Ramos (cell line): ENCODE data around the gene CANT1.

Experiments used
- in situ Hi-C: fragments of 300-500 bp; cut with MboI; formaldehyde crosslinking; loops from one replicate; pipeline ENCODE4 v1.14.3; 2022; ENCODE audit warnings: low sequenced_read_pairs; ENCODE audit not compliant: unreplicated experiment

The CANT1 gene

GRCh38 chr17:79012563-79013134, 3.1 kb upstream of the CANT1 start:
- in situ Hi-C loops, result no loop called here

GRCh38 chr17:79011451-79012147, 2.0 kb upstream of the CANT1 start:
- in situ Hi-C loops, result no loop called here

- in situ Hi-C loops, result no loop called here
These were observed 711 bp upstream of the CANT1 start for GRCh38 chr17:79010304-79010646.

- in situ Hi-C loops, result no loop called here
These were observed 737 bp downstream of the CANT1 start for GRCh38 chr17:79008666-79009387.

GRCh38 chr17:79007504-79008381, 1.8 kb downstream of the CANT1 start:
- in situ Hi-C loops, result no loop called here

- in situ Hi-C loops, result no loop called here
These were observed 2.6 kb downstream of the CANT1 start for GRCh38 chr17:79006794-79007503.

- in situ Hi-C loops, result no loop called here
These were observed 3.5 kb downstream of the CANT1 start for GRCh38 chr17:79006046-79006445.

GRCh38 chr17:79005063-79005861, 4.3 kb downstream of the CANT1 start:
- in situ Hi-C loops, result no loop called here

GRCh38 chr17:79003661-79004411, 5.7 kb downstream of the CANT1 start:
- in situ Hi-C loops, result no loop called here

- in situ Hi-C loops, result no loop called here
These were observed 6.6 kb downstream of the CANT1 start for GRCh38 chr17:79002796-79003593.

GRCh38 chr17:79002291-79002690, 7.3 kb downstream of the CANT1 start:
- in situ Hi-C loops, result no loop called here

- in situ Hi-C loops, result no loop called here
These were observed 8.2 kb downstream of the CANT1 start for GRCh38 chr17:79001190-79002020.

- in situ Hi-C loops, result no loop called here
These were observed 9.0 kb downstream of the CANT1 start for GRCh38 chr17:79000396-79001189.

- in situ Hi-C loops, result no loop called here
These were observed 9.6 kb downstream of the CANT1 start for GRCh38 chr17:78999947-79000395.

GRCh38 chr17:78999056-78999768, 10.4 kb downstream of the CANT1 start:
- in situ Hi-C loops, result no loop called here
